K562 (cell line): Measurements from ENCODE around the gene NHLH1. TPM values are rescaled to one million over a fixed set of nuclear protein-coding genes. Genes with fewer than 3 reads are reported as not detected.
A peak's percentile ranks its signal among the peaks of the same experiment; 100 is the strongest.

ENCODE experiments used
- ATAC-seq: fragments of 200-7000 bp; cut with Tn5 transposase; 3 replicates; pipeline ENCODE4 v1.9.1; 2020; ENCODE audit warnings: moderate library complexity
- BruUV-seq: library from RNA; stranded (reverse); fragments of 400-500 nt; replicated peaks from 2 replicates; lab custom pipeline; 2021; lab: Mats Ljungman, UMichigan
- CTCF ChIA-PET: fragments of 300-600 bp; formaldehyde crosslinking; extraction: SDS; loops from one replicate; lab custom pipeline; 2021; ENCODE audit warnings: low intra/inter-chr PET ratio; lab: Yijun Ruan, JAX
- POLR2A ChIA-PET: fragments of 300-600, 350-650 bp; sonication (Branson Sonifier 250); formaldehyde crosslinking; extraction: SDS; loops from one replicate; lab custom pipeline; 2021; ENCODE audit warnings: antibody characterized with exemption, inconsistent platforms; lab: Yijun Ruan, JAX
- DNase-seq, 4 experiments: peaks; one replicate each; pipeline versions ENCODE4 v3.0.0 to v3.0.0-alpha.2; 2011 to 2018; ENCODE audit warnings: low spot score in 3 of 4, mixed read lengths in 3 of 4; ENCODE audit errors: extremely low read depth in 1 of 4
- FAIRE-seq: peaks from 2 replicates; lab custom pipeline; 2011; peaks lifted over from hg19 to GRCh38; lab: Jason Lieb, UNC
- H2AFZ ChIP-seq: 2 replicates; pipeline ENCODE4 v1.6.0; 2011; ENCODE audit warnings: low read depth, low read length, control low read depth, inconsistent platforms
- H3K27ac ChIP-seq: fragments of 200-600 bp; 3 replicates; pipeline ENCODE4 v1.8.0; 2011; ENCODE audit warnings: low read depth, mild to moderate bottlenecking, control low read depth, inconsistent platforms, low read length, moderate library complexity, mixed read lengths; ENCODE audit errors: extremely low read depth
- H3K27me3 ChIP-seq, 2 experiments: fragments of 300-600 bp in 1 of 2; 2 replicates in 1 of 2; 3 replicates in 1 of 2; pipeline versions ENCODE4 v1.6.0 to v1.8.0; 2011; ENCODE audit warnings: inconsistent platforms in 2 of 2, low read length in 2 of 2, mild to moderate bottlenecking in 1 of 2, mixed read lengths in 1 of 2, moderate library complexity in 1 of 2; ENCODE audit not compliant: control insufficient read depth in 2 of 2, insufficient read depth in 2 of 2
- H3K36me3 ChIP-seq: fragments of 300-600 bp; 3 replicates; pipeline ENCODE4 v1.8.0; 2011; ENCODE audit warnings: mild to moderate bottlenecking, low read length, inconsistent platforms; ENCODE audit not compliant: control insufficient read depth, insufficient read depth
- H3K4me1 ChIP-seq, 2 experiments: fragments of 200-600 bp in 1 of 2; replicated peaks in 1 of 2; 2 replicates in 1 of 2; 3 replicates in 1 of 2; pipeline versions ENCODE4 v1.5.1 to v1.8.0; 2011; ENCODE audit warnings: inconsistent platforms in 2 of 2, low read length in 2 of 2, mild to moderate bottlenecking in 1 of 2, mixed read lengths in 1 of 2, moderate library complexity in 1 of 2; ENCODE audit not compliant: control insufficient read depth in 2 of 2, insufficient read depth in 2 of 2
- H3K4me2 ChIP-seq: 2 replicates; pipeline ENCODE4 v1.6.1; 2011; ENCODE audit warnings: low read length, control low read depth, inconsistent platforms, mixed read lengths; ENCODE audit not compliant: insufficient read depth
- H3K4me3 ChIP-seq: fragments of 200-600 bp; sonication (generic), shearing (Covaris generic); 2 replicates; pipeline ENCODE4 v1.5.1; 2016; ENCODE audit warnings: control low read depth, inconsistent platforms
- H3K79me2 ChIP-seq: fragments of 200-600 bp; 3 replicates; pipeline ENCODE4 v1.8.0; 2011; ENCODE audit warnings: low read length, inconsistent platforms; ENCODE audit not compliant: control insufficient read depth, insufficient read depth
- H3K9ac ChIP-seq, 2 experiments: 2 replicates each; pipeline versions ENCODE4 v1.6.0 to v1.6.1; 2011; ENCODE audit warnings: low read depth in 2 of 2, low read length in 2 of 2, control low read depth in 1 of 2, inconsistent platforms in 1 of 2, mild to moderate bottlenecking in 1 of 2, mixed read lengths in 1 of 2; ENCODE audit not compliant: insufficient read depth in 1 of 2
- H3K9me1 ChIP-seq: one replicate; pipeline ENCODE4 v1.6.0; 2011; ENCODE audit warnings: inconsistent platforms, mild to moderate bottlenecking, low read length, moderate library complexity; ENCODE audit not compliant: control insufficient read depth, insufficient read depth
- H3K9me3 ChIP-seq: replicated peaks from 2 replicates; pipeline ENCODE4 v1.5.1; 2011; ENCODE audit warnings: low read depth, low read length, inconsistent platforms; ENCODE audit not compliant: control insufficient read depth, insufficient read depth
- H4K20me1 ChIP-seq: replicated peaks from 2 replicates; pipeline ENCODE4 v1.6.1; 2011; ENCODE audit warnings: low read length, inconsistent platforms, mixed read lengths; ENCODE audit not compliant: control insufficient read depth, insufficient read depth
- CHD2 ChIP-seq: IDR thresholded peaks from 2 replicates; pipeline ENCODE4 v1.6.1; 2011; ENCODE audit warnings: low read depth, low read length
- EHMT2 ChIP-seq: fragments of 450-650 bp; IDR thresholded peaks from 2 replicates; pipeline ENCODE4 v1.6.1; 2018; ENCODE audit warnings: antibody characterized with exemption
- GATA2 ChIP-seq: sonication (generic); formaldehyde crosslinking; IDR thresholded peaks from 2 replicates; pipeline ENCODE4 v1.4.0; 2020; ENCODE audit warnings: mild to moderate bottlenecking, missing genetic modification reagents
- HDAC2 ChIP-seq: fragments of 450-650 bp; IDR thresholded peaks from 2 replicates; pipeline ENCODE4 v1.6.1; 2016; ENCODE audit warnings: mild to moderate bottlenecking
- HDAC8 ChIP-seq: fragments of 450-650 bp; IDR thresholded peaks from 2 replicates; pipeline ENCODE4 v1.6.1; 2016; ENCODE audit warnings: mild to moderate bottlenecking, missing genetic modification characterization, moderate library complexity, missing compliant biosample characterization
- NR2F6 ChIP-seq: fragments of 450-650 bp; formaldehyde crosslinking; IDR thresholded peaks from 2 replicates; pipeline ENCODE4 v1.4.0; 2020; ENCODE audit warnings: mild to moderate bottlenecking
- PPARD ChIP-seq: fragments of 250-450 bp; sonication (Bioruptor Pico); IDR thresholded peaks from 2 replicates; pipeline ENCODE4 v1.8.0; 2022; ENCODE audit warnings: inconsistent platforms, mild to moderate bottlenecking, moderate library complexity
- RBM34 ChIP-seq: fragments of 200-400 bp; formaldehyde crosslinking; IDR thresholded peaks from 2 replicates; pipeline ENCODE4 v1.6.1; 2018; ENCODE audit warnings: low read length, borderline replicate concordance; ENCODE audit not compliant: insufficient read depth
- THAP12 ChIP-seq: fragments of 250-450 bp; sonication (Bioruptor Pico); IDR thresholded peaks from 2 replicates; pipeline ENCODE4 v1.9.0; 2021; ENCODE audit warnings: mild to moderate bottlenecking, inconsistent platforms
- ZNF232 ChIP-seq: sonication (generic); formaldehyde crosslinking; IDR thresholded peaks from 2 replicates; pipeline ENCODE4 v1.8.0; 2022; ENCODE audit warnings: mild to moderate bottlenecking, missing genetic modification reagents
- WGBS: fragments of 100-300 bp; shearing (Covaris generic); methylation state at CpG from one replicate; pipeline ENCODE4 v1.1.6; 2016; ENCODE audit warnings: low coverage, mixed read lengths; ENCODE audit not compliant: insufficient coverage; ENCODE audit errors: missing lambda C conversion rate; 5-methylcytosine and 5-hydroxymethylcytosine counted together
- in situ Hi-C: fragments of 300-500 bp; cut with MboI; formaldehyde crosslinking; loops from 4 replicates; pipeline ENCODE4 v1.15.0; 2018; ENCODE audit warnings: inconsistent platforms, mixed read lengths
- intact Hi-C: fragments of 100-400 bp; cut with micrococcal nuclease; formaldehyde crosslinking; loops from 2 replicates; pipeline ENCODE4 v1.14.2; 2022
- polyA plus RNA-seq, 8 experiments: library from polyadenylated mRNA; depleted of rRNA in 4 of 8; stranded (reverse) in 5 of 8; unstranded in 3 of 8; fragments of >200 nt; fragmentation: Nextera tagmentation in 2 of 8; fragmentation: Illumina TruSeq in 1 of 8; extraction: Ambion mirVana in 2 of 8; extraction: Trizol in 1 of 8; gene quantifications; 2 replicates each; pipeline versions ENCODE4 v1.2.1 to v1.2.3, GENCODE V29; 2011 to 2014; ENCODE audit warnings: inconsistent platforms in 1 of 8, missing spikeins in 1 of 8
- total RNA-seq, 7 experiments: library from RNA; depleted of rRNA in 6 of 7; stranded (reverse); fragments of >200 nt in 6 of 7; fragmentation: Illumina TruSeq in 2 of 7; extraction: Trizol in 2 of 7; gene quantifications; 2 replicates each; pipeline versions ENCODE4 v1.2.1 to v1.2.3, GENCODE V29; 2011 to 2021; ENCODE audit warnings: low replicate concordance in 1 of 7
- TF ChIP-seq, protein P1 (sequence below): fragments of 250-450 bp; sonication (Bioruptor Pico); IDR thresholded peaks from 2 replicates; pipeline ENCODE4 v1.9.0; 2021; ENCODE audit warnings: mild to moderate bottlenecking
- TF ChIP-seq, protein P2 (sequence below): fragments of 200-400 bp; formaldehyde crosslinking; IDR thresholded peaks from 2 replicates; pipeline ENCODE4 v1.6.1; 2017; ENCODE audit warnings: mild to moderate bottlenecking, low read depth, low read length, moderate library complexity
- TF ChIP-seq, protein P3 (sequence below), 2 experiments: fragments of 450-650 bp in 1 of 2; IDR thresholded peaks; 2 replicates each; pipeline ENCODE4 v1.6.1; 2011 to 2017; ENCODE audit warnings: low read depth in 2 of 2, antibody characterized with exemption in 1 of 2, borderline replicate concordance in 1 of 2, low read length in 1 of 2, mild to moderate bottlenecking in 1 of 2, mixed read lengths in 1 of 2; ENCODE audit not compliant: control insufficient read depth in 1 of 2

NHLH1 gene
- total and polyA plus RNA-seq, 9 of the 15 experiments (the other 6 are each of a cell fraction or from before 2014, with no cell fraction given), result 0.09 to 1.3 (median 0.35) TPM; not detected in 1

- BruUV-seq, result no TSS peak
- Histone ChIP-seq H3K4me3 (no peak overlapping the region), H2AFZ (no peak overlapping the region), H3K9ac (no peak overlapping the region), H3K9me3 (no peaks in the 10 kb centered on the region), H3K79me2 (no peaks in the 10 kb centered on the region), H3K4me1 (peaks cover 16 to 31% of the 10 kb centered on the region in 2 experiments; a peak in 4 of 5 replicates), H3K36me3 (no peaks in the 10 kb centered on the region), H3K9me1 (no peaks in the 10 kb centered on the region), H3K27ac (no peak overlapping the region), H4K20me1 (0 out of 2 replicates have a peak, but pooled peaks cover 4% of the 10 kb centered on the region), H3K4me2 (no peak overlapping the region; the same call in 1 of the 2 replicates), H3K27me3 (peaks cover 3 to 14% of the 10 kb centered on the region in 2 experiments; a peak in 3 of 5 replicates)
- DNase-seq (no peak), FAIRE-seq (peak; percentile 6), ATAC-seq (no peak)
- in situ Hi-C loops (no loop called here), intact Hi-C loops (no loop called here)
- 20% methylated on average over 9 of the region's 9 CpGs for WGBS
- ChIA-PET POLR2A (no interaction called here), CTCF (interaction anchor here (0.8 kb wide), 1 partner anchor 205 kb away, joined by 3 read pairs; no protein-coding TSS in a partner anchor)
- no peak for TF ChIP-seq CHD2
- TF ChIP-seq, protein P1, sequence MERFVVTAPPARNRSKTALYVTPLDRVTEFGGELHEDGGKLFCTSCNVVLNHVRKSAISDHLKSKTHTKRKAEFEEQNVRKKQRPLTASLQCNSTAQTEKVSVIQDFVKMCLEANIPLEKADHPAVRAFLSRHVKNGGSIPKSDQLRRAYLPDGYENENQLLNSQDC (CRISPR knock-in tag), result no peak
- TF ChIP-seq, protein P2, sequence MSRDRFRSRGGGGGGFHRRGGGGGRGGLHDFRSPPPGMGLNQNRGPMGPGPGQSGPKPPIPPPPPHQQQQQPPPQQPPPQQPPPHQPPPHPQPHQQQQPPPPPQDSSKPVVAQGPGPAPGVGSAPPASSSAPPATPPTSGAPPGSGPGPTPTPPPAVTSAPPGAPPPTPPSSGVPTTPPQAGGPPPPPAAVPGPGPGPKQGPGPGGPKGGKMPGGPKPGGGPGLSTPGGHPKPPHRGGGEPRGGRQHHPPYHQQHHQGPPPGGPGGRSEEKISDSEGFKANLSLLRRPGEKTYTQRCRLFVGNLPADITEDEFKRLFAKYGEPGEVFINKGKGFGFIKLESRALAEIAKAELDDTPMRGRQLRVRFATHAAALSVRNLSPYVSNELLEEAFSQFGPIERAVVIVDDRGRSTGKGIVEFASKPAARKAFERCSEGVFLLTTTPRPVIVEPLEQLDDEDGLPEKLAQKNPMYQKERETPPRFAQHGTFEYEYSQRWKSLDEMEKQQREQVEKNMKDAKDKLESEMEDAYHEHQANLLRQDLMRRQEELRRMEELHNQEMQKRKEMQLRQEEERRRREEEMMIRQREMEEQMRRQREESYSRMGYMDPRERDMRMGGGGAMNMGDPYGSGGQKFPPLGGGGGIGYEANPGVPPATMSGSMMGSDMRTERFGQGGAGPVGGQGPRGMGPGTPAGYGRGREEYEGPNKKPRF, result no peak
- TF ChIP-seq THAP12 (CRISPR knock-in tag), result no peak
- TF ChIP-seq NR2F6 (CRISPR knock-in tag), result no peak
- no peak for TF ChIP-seq PPARD (CRISPR knock-in tag)
- TF ChIP-seq HDAC8 (tag), result no peak
- TF ChIP-seq GATA2, result no peak
- TF ChIP-seq, protein P3, sequence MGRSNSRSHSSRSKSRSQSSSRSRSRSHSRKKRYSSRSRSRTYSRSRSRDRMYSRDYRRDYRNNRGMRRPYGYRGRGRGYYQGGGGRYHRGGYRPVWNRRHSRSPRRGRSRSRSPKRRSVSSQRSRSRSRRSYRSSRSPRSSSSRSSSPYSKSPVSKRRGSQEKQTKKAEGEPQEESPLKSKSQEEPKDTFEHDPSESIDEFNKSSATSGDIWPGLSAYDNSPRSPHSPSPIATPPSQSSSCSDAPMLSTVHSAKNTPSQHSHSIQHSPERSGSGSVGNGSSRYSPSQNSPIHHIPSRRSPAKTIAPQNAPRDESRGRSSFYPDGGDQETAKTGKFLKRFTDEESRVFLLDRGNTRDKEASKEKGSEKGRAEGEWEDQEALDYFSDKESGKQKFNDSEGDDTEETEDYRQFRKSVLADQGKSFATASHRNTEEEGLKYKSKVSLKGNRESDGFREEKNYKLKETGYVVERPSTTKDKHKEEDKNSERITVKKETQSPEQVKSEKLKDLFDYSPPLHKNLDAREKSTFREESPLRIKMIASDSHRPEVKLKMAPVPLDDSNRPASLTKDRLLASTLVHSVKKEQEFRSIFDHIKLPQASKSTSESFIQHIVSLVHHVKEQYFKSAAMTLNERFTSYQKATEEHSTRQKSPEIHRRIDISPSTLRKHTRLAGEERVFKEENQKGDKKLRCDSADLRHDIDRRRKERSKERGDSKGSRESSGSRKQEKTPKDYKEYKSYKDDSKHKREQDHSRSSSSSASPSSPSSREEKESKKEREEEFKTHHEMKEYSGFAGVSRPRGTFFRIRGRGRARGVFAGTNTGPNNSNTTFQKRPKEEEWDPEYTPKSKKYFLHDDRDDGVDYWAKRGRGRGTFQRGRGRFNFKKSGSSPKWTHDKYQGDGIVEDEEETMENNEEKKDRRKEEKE (IDR thresholded peaks at IDR 0.05; ENCODE audit: borderline replicate concordance in 1 of 2, control insufficient read depth in 1 of 2, low read depth in 2 of 2, low read length in 1 of 2), result no peak
- TF ChIP-seq EHMT2, result no peak
- no peak for TF ChIP-seq RBM34
- no peak for TF ChIP-seq HDAC2
- no peak for TF ChIP-seq ZNF232 (CRISPR knock-in tag)
These were observed 35.3 kb downstream of the NHLH1 start for GRCh38 chr1:160402001-160402795.
